Tibial artery (tissue), 4 donors: ENCODE measurements around the gene KLHL29.
"Not testable (repeated sequence)": the region's sequence is repeated elsewhere in the genome, so short reads cannot be mapped to it uniquely, and the experiment has no call there.

Experiments used
- DNase-seq, 2 donors: peaks; one replicate each; pipeline ENCODE4 v3.0.0-alpha.2; 2019
- H3K27ac ChIP-seq, 2 donors: fragments of 200-600 bp; sonication (generic) in 1 of 2; 1 replicate in 1 of 2; 2 replicates in 1 of 2; pipeline ENCODE4 v1.5.1; 2018 to 2019; ENCODE audit warnings: mild to moderate bottlenecking in 1 of 2
- H3K27me3 ChIP-seq, 2 donors: fragments of 200-600 bp; sonication (generic) in 1 of 2; one replicate each; pipeline versions ENCODE4 v1.5.1 to v1.6.0; 2016 to 2019
- H3K36me3 ChIP-seq, 3 donors: fragments of 200-600 bp; sonication (generic) in 2 of 3; one replicate each; pipeline ENCODE4 v1.5.1; 2016 to 2019; ENCODE audit warnings: mild to moderate bottlenecking in 2 of 3
- H3K4me1 ChIP-seq, 4 donors: fragments of 200-600 bp; sonication (generic) in 2 of 4; 1 replicate in 3 of 4; 2 replicates in 1 of 4; pipeline ENCODE4 v1.5.1; 2016 to 2019
- H3K4me3 ChIP-seq, 2 donors: fragments of 200-600 bp; sonication (generic) in 1 of 2; 1 replicate in 1 of 2; 2 replicates in 1 of 2; pipeline ENCODE4 v1.5.1; 2018 to 2019; ENCODE audit warnings: mild to moderate bottlenecking in 2 of 2
- H3K9me3 ChIP-seq, 3 donors: fragments of 200-600 bp; sonication (generic) in 1 of 3; one replicate each; pipeline ENCODE4 v1.5.1; 2016 to 2019
- CTCF ChIP-seq, 2 experiments: fragments of 200-600 bp in 1 of 2; fragments of 450-650 bp in 1 of 2; IDR thresholded peaks; one replicate each; pipeline ENCODE4 v1.5.1; 2017 to 2019; ENCODE audit warnings: antibody characterized with exemption in 2 of 2, mild to moderate bottlenecking in 1 of 2, moderate library complexity in 1 of 2
- intact Hi-C: fragments of 100-400 bp; cut with DNase I; formaldehyde crosslinking; loops from one replicate; pipeline ENCODE4 v1.15.0; 2023; ENCODE audit warnings: low total_unique reads

KLHL29 gene

GRCh38 chr2:23719716-23720115 is 334.7 kb downstream of the KLHL29 start:
- intact Hi-C loops: no loop called here
- peaks cover 6 to 21% (median 14%) of the 10 kb centered on the region in 3 donors for H3K36me3 ChIP-seq
- H3K9me3 ChIP-seq: peaks cover 0 to 13% (median 0%) of the 10 kb centered on the region in 3 donors
- no peaks in the 10 kb centered on the region for H3K27me3 ChIP-seq
- H3K4me1 ChIP-seq: peaks cover 0 to 10% (median 0%) of the 10 kb centered on the region in 4 donors
- DNase-seq: no peak
- TF ChIP-seq CTCF (IDR thresholded peaks at IDR 0.05): no peak
- no peak overlapping the region for H3K27ac ChIP-seq
- H3K4me3 ChIP-seq: no peak overlapping the region

- intact Hi-C loops: no loop called here
- Histone ChIP-seq H3K4me3 (no peak overlapping the region), H3K36me3 (peaks cover 6 to 33% (median 22%) of the 10 kb centered on the region in 3 donors)
These were observed 335.9 kb downstream of the KLHL29 start for GRCh38 chr2:23720705-23721453.

GRCh38 chr2:23721454-23721826 is 336.5 kb downstream of the KLHL29 start:
- DNase-seq: no peak
- H3K9me3 ChIP-seq: peaks cover 0 to 13% (median 0%) of the 10 kb centered on the region in 3 donors
- H3K4me1 ChIP-seq: peaks cover 0 to 10% (median 0%) of the 10 kb centered on the region in 4 donors
- H3K27ac ChIP-seq: no peak overlapping the region
- intact Hi-C loops: no loop called here
- H3K4me3 ChIP-seq: no peak overlapping the region
- no peaks in the 10 kb centered on the region for H3K27me3 ChIP-seq
- TF ChIP-seq CTCF (IDR thresholded peaks at IDR 0.05): no peak
- peaks cover 9 to 38% (median 26%) of the 10 kb centered on the region in 3 donors for H3K36me3 ChIP-seq

More at GRCh38 chr2:23720705-23721453, 335.9 kb downstream of the KLHL29 start:
- no peak for TF ChIP-seq CTCF (IDR thresholded peaks at IDR 0.05)
- DNase-seq: no peak
- Histone ChIP-seq H3K9me3 (peaks cover 0 to 13% (median 0%) of the 10 kb centered on the region in 3 donors), H3K27ac (no peak overlapping the region), H3K4me1 (peaks cover 0 to 10% (median 0%) of the 10 kb centered on the region in 4 donors), H3K27me3 (no peaks in the 10 kb centered on the region)

- no peak for TF ChIP-seq CTCF (IDR thresholded peaks at IDR 0.05)
- DNase-seq: no peak
- intact Hi-C loops: no loop called here
- Histone ChIP-seq H3K4me1 (peaks cover 0 to 10% (median 0%) of the 10 kb centered on the region in 4 donors), H3K27ac (no peak overlapping the region), H3K4me3 (no peak overlapping the region), H3K36me3 (peaks cover 9 to 39% (median 29%) of the 10 kb centered on the region in 3 donors), H3K27me3 (no peaks in the 10 kb centered on the region), H3K9me3 (peaks cover 0 to 13% (median 0%) of the 10 kb centered on the region in 3 donors)
These were observed 337.3 kb downstream of the KLHL29 start for GRCh38 chr2:23722255-23722654.

- H3K27ac ChIP-seq, H3K4me3 ChIP-seq, DNase-seq, intact Hi-C loops, H3K4me1 ChIP-seq, H3K27me3 ChIP-seq: not testable (repeated sequence)
- Histone ChIP-seq H3K9me3 (peaks cover 0 to 13% (median 0%) of the 10 kb centered on the region in 3 donors), H3K36me3 (peaks cover 9 to 39% (median 29%) of the 10 kb centered on the region in 3 donors)
These were observed 338.1 kb downstream of the KLHL29 start for GRCh38 chr2:23723029-23723428.

GRCh38 chr2:23734416-23734815 is 349.4 kb downstream of the KLHL29 start:
- no peaks in the 10 kb centered on the region for H3K9me3 ChIP-seq
- H3K4me1 ChIP-seq: no peaks in the 10 kb centered on the region
- H3K27me3 ChIP-seq: no peaks in the 10 kb centered on the region
- intact Hi-C loops: no loop called here
- peaks cover 7 to 13% (median 9%) of the 10 kb centered on the region in 3 donors for H3K36me3 ChIP-seq
- H3K27ac ChIP-seq: no peak overlapping the region
- no peak for DNase-seq
- TF ChIP-seq CTCF (IDR thresholded peaks at IDR 0.05): no peak
- no peak overlapping the region for H3K4me3 ChIP-seq

- H3K27me3 ChIP-seq, DNase-seq, H3K27ac ChIP-seq, H3K4me1 ChIP-seq, H3K9me3 ChIP-seq, intact Hi-C loops, H3K4me3 ChIP-seq: not testable (repeated sequence)
- peaks cover 7 to 13% (median 9%) of the 10 kb centered on the region in 3 donors for H3K36me3 ChIP-seq
These were observed 351.8 kb downstream of the KLHL29 start for GRCh38 chr2:23736783-23737182.
